HepG2 (cell line): Measurements from ENCODE around the gene GRM6. TPM values are rescaled to one million over a fixed set of nuclear protein-coding genes. Genes with fewer than 3 reads are reported as not detected.

Experiments
- ATAC-seq: fragments of 200-7000 bp; cut with Tn5 transposase; 3 replicates; pipeline ENCODE4 v1.9.1; 2020; ENCODE audit warnings: mild to moderate bottlenecking, moderate library complexity
- BruUV-seq: library from RNA; stranded (reverse); fragments of 400-500 nt; replicated peaks from 2 replicates; lab custom pipeline; 2021; lab: Mats Ljungman, UMichigan
- CTCF ChIA-PET: fragments of 300-600 bp; formaldehyde crosslinking; extraction: SDS; loops from one replicate; lab custom pipeline; 2021; ENCODE audit warnings: low total read pairs, inconsistent platforms, low intra/inter-chr PET ratio; lab: Yijun Ruan, JAX
- POLR2A ChIA-PET: fragments of 350-600 bp; sonication (Branson Sonifier 250); formaldehyde crosslinking; loops from one replicate; lab custom pipeline; 2020; ENCODE audit warnings: antibody characterized with exemption, inconsistent platforms; lab: Yijun Ruan, JAX
- DNase-seq: peaks from one replicate; pipeline ENCODE4 v3.0.0-alpha.2; 2015; ENCODE audit warnings: low spot score
- FAIRE-seq: peaks from 3 replicates; lab custom pipeline; 2011; peaks lifted over from hg19 to GRCh38; lab: Jason Lieb, UNC
- H2AFZ ChIP-seq: one replicate; pipeline ENCODE4 v1.6.1; 2011; ENCODE audit warnings: low read length, inconsistent platforms
- H3K27ac ChIP-seq: fragments of 300-600 bp; 3 replicates; pipeline ENCODE4 v1.8.0; 2011; ENCODE audit warnings: mixed run types, mild to moderate bottlenecking, mixed read lengths, low read length, inconsistent platforms; ENCODE audit not compliant: insufficient read depth; ENCODE audit errors: extremely low read length
- H3K27me3 ChIP-seq, 2 experiments: fragments of 200-600 bp in 1 of 2; 2 replicates in 1 of 2; 3 replicates in 1 of 2; pipeline versions ENCODE4 v1.6.0 to v1.8.0; 2011; ENCODE audit warnings: low read length in 2 of 2, mild to moderate bottlenecking in 2 of 2, moderate library complexity in 2 of 2, inconsistent platforms in 1 of 2; ENCODE audit not compliant: insufficient read depth in 2 of 2, control insufficient read depth in 1 of 2
- H3K36me3 ChIP-seq, 2 experiments: fragments of 200-600 bp in 1 of 2; replicated peaks in 1 of 2; 2 replicates in 1 of 2; 3 replicates in 1 of 2; pipeline versions ENCODE4 v1.5.1 to v1.8.0; 2011; ENCODE audit warnings: low read length in 2 of 2, inconsistent platforms in 1 of 2; ENCODE audit not compliant: insufficient read depth in 2 of 2, control insufficient read depth in 1 of 2
- H3K4me1 ChIP-seq: 2 replicates; pipeline ENCODE4 v1.5.1; 2012; ENCODE audit warnings: low read length, inconsistent platforms; ENCODE audit not compliant: insufficient read depth
- H3K4me2 ChIP-seq: 2 replicates; pipeline ENCODE4 v1.6.0; 2011; ENCODE audit warnings: low read depth, low read length, inconsistent platforms
- H3K4me3 ChIP-seq, 3 experiments: fragments of 200-600 bp in 1 of 3; sonication (generic), shearing (Covaris generic) in 1 of 3; replicated peaks in 1 of 3; 2 replicates each; pipeline ENCODE4 v1.5.1; 2011 to 2016; ENCODE audit warnings: low read length in 3 of 3, inconsistent platforms in 2 of 3, low read depth in 2 of 3, mild to moderate bottlenecking in 2 of 3, control low read depth in 1 of 3, mixed read lengths in 1 of 3; ENCODE audit not compliant: insufficient read depth in 1 of 3
- H3K79me2 ChIP-seq: one replicate; pipeline ENCODE4 v1.6.1; 2011; ENCODE audit warnings: low read length, inconsistent platforms; ENCODE audit not compliant: insufficient read depth
- H3K9ac ChIP-seq: 2 replicates; pipeline ENCODE4 v1.6.0; 2011; ENCODE audit warnings: mild to moderate bottlenecking, low read depth, low read length, inconsistent platforms; ENCODE audit not compliant: insufficient read depth
- H3K9me3 ChIP-seq: 2 replicates; pipeline ENCODE4 v1.5.1; 2012; ENCODE audit warnings: mild to moderate bottlenecking, low read length
- H4K20me1 ChIP-seq: 2 replicates; pipeline ENCODE4 v1.6.0; 2011; ENCODE audit warnings: inconsistent platforms, mild to moderate bottlenecking, low read length, moderate library complexity; ENCODE audit not compliant: insufficient read depth
- EP300 ChIP-seq, 3 experiments: sonication (generic) in 1 of 3; formaldehyde crosslinking in 1 of 3; IDR thresholded peaks; 2 replicates each; pipeline versions ENCODE4 v1.5.1 to v1.6.1; 2011 to 2020; ENCODE audit warnings: low read depth in 2 of 3, low read length in 2 of 3, borderline replicate concordance in 1 of 3, improper control_type of control experiment in 1 of 3, mild to moderate bottlenecking in 1 of 3, missing genetic modification reagents in 1 of 3, moderate library complexity in 1 of 3
- HMG20B ChIP-seq: conservative IDR thresholded peaks from 2 replicates; pipeline ENCODE4 v1.6.1; 2016; ENCODE audit warnings: missing genetic modification reagents, missing compliant biosample characterization
- IKZF4 ChIP-seq: sonication (generic); formaldehyde crosslinking; IDR thresholded peaks from 2 replicates; pipeline ENCODE4 v1.5.1; 2020; ENCODE audit warnings: borderline replicate concordance, mild to moderate bottlenecking, low read depth, missing genetic modification reagents; ENCODE audit errors: not compliant biosample characterization
- MED1 ChIP-seq: sonication (generic); formaldehyde crosslinking; IDR thresholded peaks from 2 replicates; pipeline ENCODE4 v1.4.0; 2020; ENCODE audit warnings: missing genetic modification reagents
- MIXL1 ChIP-seq: IDR thresholded peaks from 2 replicates; pipeline ENCODE4 v1.6.1; 2016
- NFE2 ChIP-seq: sonication (generic); formaldehyde crosslinking; IDR thresholded peaks from 2 replicates; pipeline ENCODE4 v1.4.0; 2020; ENCODE audit warnings: missing genetic modification reagents
- NR2C2 ChIP-seq: sonication (generic); formaldehyde crosslinking; IDR thresholded peaks from 2 replicates; pipeline ENCODE4 v1.4.0; 2020; ENCODE audit warnings: missing genetic modification reagents, mild to moderate bottlenecking, moderate library complexity, borderline replicate concordance
- SRY ChIP-seq: sonication (generic); formaldehyde crosslinking; IDR thresholded peaks from 2 replicates; pipeline ENCODE4 v1.8.0; 2022; ENCODE audit warnings: mild to moderate bottlenecking, missing genetic modification reagents
- TAF1 ChIP-seq: sonication (generic); formaldehyde crosslinking; IDR thresholded peaks from 2 replicates; pipeline ENCODE4 v1.4.0; 2020; ENCODE audit warnings: missing genetic modification reagents
- TRIM22 ChIP-seq: fragments of 450-650 bp; IDR thresholded peaks from 2 replicates; pipeline ENCODE4 v1.6.1; 2017
- U2AF1 ChIP-seq: fragments of 200-400 bp; formaldehyde crosslinking; optimal IDR thresholded peaks from 2 replicates; pipeline ENCODE3; 2017; ENCODE audit warnings: mild to moderate bottlenecking, low read depth, low read length
- ZNF549 ChIP-seq: sonication (generic); formaldehyde crosslinking; IDR thresholded peaks from 2 replicates; pipeline ENCODE4 v1.5.0; 2020; ENCODE audit warnings: missing genetic modification reagents
- ZNF572 ChIP-seq: sonication (generic); formaldehyde crosslinking; IDR thresholded peaks from 2 replicates; pipeline ENCODE4 v1.5.1; 2020; ENCODE audit warnings: mild to moderate bottlenecking, missing genetic modification reagents
- ZNF577 ChIP-seq: sonication (generic); formaldehyde crosslinking; IDR thresholded peaks from 2 replicates; pipeline ENCODE4 v1.4.0; 2020; ENCODE audit warnings: mild to moderate bottlenecking, low read depth, missing genetic modification reagents, borderline replicate concordance
- ZNF879 ChIP-seq: sonication (generic); formaldehyde crosslinking; IDR thresholded peaks from 2 replicates; pipeline ENCODE4 v1.8.1; 2023; ENCODE audit warnings: missing genetic modification reagents
- WGBS: methylation state at CpG from one replicate; pipeline ENCODE4 v1.1.6; 2017; ENCODE audit warnings: low lambda C conversion rate; 5-methylcytosine and 5-hydroxymethylcytosine counted together
- in situ Hi-C: cut with HindIII; loops from 2 replicates; pipeline ENCODE4 v1.10.0; 2017; ENCODE audit warnings: low pct_unique_long_range_greater_than_20kb; ENCODE audit not compliant: extremely low pct_ligation_motif_present
- intact Hi-C: fragments of 100-400 bp; cut with micrococcal nuclease; formaldehyde crosslinking; loops from one replicate; pipeline ENCODE4 v1.10.0; 2022; ENCODE audit not compliant: unreplicated experiment
- polyA plus RNA-seq, 8 experiments: library from polyadenylated mRNA; depleted of rRNA in 3 of 8; stranded (reverse) in 7 of 8; unstranded in 1 of 8; fragments of >200 nt; fragmentation: Illumina TruSeq in 4 of 8; extraction: Trizol in 4 of 8; gene quantifications; 2 replicates each; pipeline versions ENCODE4 v1.2.1 to v1.2.3, GENCODE V29; 2011 to 2016; ENCODE audit warnings: low read depth in 4 of 8, missing spikeins in 1 of 8, mixed read lengths in 1 of 8; ENCODE audit not compliant: insufficient read depth in 1 of 8
- total RNA-seq, 5 experiments: library from RNA; depleted of rRNA; stranded (reverse); fragments of >200 nt; fragmentation: Illumina TruSeq; extraction: Trizol; gene quantifications; 2 replicates each; pipeline ENCODE4 v1.2.3, GENCODE V29; 2016; ENCODE audit warnings: low read depth in 1 of 5
- TF ChIP-seq, protein P1 (sequence below): sonication (generic); formaldehyde crosslinking; IDR thresholded peaks from 2 replicates; pipeline ENCODE4 v1.5.0; 2020; ENCODE audit warnings: mild to moderate bottlenecking, missing genetic modification reagents
- TF ChIP-seq, protein P2 (sequence below): sonication (generic); formaldehyde crosslinking; IDR thresholded peaks from 2 replicates; pipeline ENCODE4 v1.8.0; 2022; ENCODE audit warnings: missing genetic modification reagents, mild to moderate bottlenecking, inconsistent platforms, borderline replicate concordance

Gene GRM6
- total and polyA plus RNA-seq, 2 of the 13 experiments (the other 11 are each of a cell fraction or from before 2014, with no cell fraction given), result not detected

DNA sequence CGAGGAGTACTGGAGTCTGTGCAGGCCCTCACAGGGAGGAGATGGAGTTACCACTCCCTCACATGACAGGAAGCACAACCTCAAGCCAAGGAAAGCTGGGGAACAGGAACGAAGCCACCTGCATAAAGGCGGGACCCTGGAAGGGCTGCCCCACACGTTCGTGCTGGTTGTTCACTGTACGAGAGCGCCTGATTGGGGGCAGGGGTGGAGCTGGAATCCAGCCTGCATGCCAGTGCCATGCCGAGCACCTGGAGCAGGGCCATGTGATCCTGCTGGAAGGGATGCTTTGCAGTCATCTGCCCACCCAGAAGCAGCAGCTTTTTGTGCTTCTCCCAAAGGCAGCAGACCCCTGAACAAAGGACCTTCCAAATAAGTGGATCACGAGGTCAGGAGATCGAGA is 11.4 kb downstream of the GRM6 start (continued):
- TF ChIP-seq, protein P1, sequence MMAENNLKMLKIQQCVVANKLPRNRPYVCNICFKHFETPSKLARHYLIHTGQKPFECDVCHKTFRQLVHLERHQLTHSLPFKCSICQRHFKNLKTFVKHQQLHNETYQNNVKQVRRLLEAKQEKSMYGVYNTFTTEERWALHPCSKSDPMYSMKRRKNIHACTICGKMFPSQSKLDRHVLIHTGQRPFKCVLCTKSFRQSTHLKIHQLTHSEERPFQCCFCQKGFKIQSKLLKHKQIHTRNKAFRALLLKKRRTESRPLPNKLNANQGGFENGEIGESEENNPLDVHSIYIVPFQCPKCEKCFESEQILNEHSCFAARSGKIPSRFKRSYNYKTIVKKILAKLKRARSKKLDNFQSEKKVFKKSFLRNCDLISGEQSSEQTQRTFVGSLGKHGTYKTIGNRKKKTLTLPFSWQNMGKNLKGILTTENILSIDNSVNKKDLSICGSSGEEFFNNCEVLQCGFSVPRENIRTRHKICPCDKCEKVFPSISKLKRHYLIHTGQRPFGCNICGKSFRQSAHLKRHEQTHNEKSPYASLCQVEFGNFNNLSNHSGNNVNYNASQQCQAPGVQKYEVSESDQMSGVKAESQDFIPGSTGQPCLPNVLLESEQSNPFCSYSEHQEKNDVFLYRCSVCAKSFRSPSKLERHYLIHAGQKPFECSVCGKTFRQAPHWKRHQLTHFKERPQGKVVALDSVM (CRISPR knock-in tag), result no peak
- TF ChIP-seq SRY (CRISPR knock-in tag) (no peak), IKZF4 (CRISPR knock-in tag) (no peak), EP300 (IDR thresholded peaks at IDR 0.05; ENCODE audit: low read depth in 2 of 2, low read length in 2 of 2) (no peak), EP300 (CRISPR knock-in tag; IDR thresholded peaks at IDR 0.05; ENCODE audit: borderline replicate concordance) (no peak), TAF1 (CRISPR knock-in tag) (no peak), HMG20B (CRISPR knock-in tag) (no peak), TRIM22 (no peak), MED1 (CRISPR knock-in tag) (no peak), ZNF572 (no peak), ZNF577 (CRISPR knock-in tag) (no peak)

GRCh38 chr5:178982941-178983340 is 12.2 kb downstream of the GRM6 start:
- Histone ChIP-seq H3K4me1 (no peaks in the 10 kb centered on the region), H3K27me3 (no peaks in the 10 kb centered on the region), H3K27ac (no peak overlapping the region), H3K4me2 (no peak overlapping the region), H4K20me1 (no peaks in the 10 kb centered on the region), H3K79me2 (no peaks in the 10 kb centered on the region), H2AFZ (no peak overlapping the region), H3K9ac (no peak overlapping the region), H3K36me3 (no peaks in the 10 kb centered on the region), H3K4me3 (no peak overlapping the region), H3K9me3 (peaks cover 68% of the 10 kb centered on the region)
- BruUV-seq, result no TSS peak
- in situ Hi-C loops, result no loop called here
- 4% methylated on average over 5 of the region's 17 CpGs for WGBS
- ATAC-seq (no peak), DNase-seq (no peak), FAIRE-seq (no peak)
- intact Hi-C loops, result no loop called here
- POLR2A ChIA-PET, result no interaction called here
- CTCF ChIA-PET, result no interaction called here
- TF ChIP-seq NR2C2 (no peak), ZNF879 (CRISPR knock-in tag) (no peak), U2AF1 (no peak), NFE2 (CRISPR knock-in tag) (no peak), MIXL1 (CRISPR knock-in tag) (no peak), ZNF549 (no peak)
- TF ChIP-seq, protein P1 (CRISPR knock-in tag), result no peak
- TF ChIP-seq, protein P2, sequence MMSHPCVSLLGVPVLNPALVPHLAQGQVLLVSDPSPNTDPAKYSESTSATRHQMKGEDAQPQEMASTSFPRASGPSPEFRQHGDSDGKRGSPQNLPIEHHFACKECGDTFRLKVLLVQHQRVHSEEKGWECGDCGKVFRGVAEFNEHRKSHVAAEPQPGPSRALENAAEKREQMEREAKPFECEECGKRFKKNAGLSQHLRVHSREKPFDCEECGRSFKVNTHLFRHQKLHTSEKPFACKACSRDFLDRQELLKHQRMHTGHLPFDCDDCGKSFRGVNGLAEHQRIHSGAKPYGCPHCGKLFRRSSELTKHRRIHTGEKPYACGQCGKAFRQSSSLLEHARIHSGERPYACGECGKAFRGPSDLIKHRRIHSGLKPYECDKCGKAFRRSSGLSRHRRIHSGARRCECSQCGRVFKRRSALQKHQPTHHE (CRISPR knock-in tag), result no peak
